Left cardiac atrium (tissue), 4 donors: Measurements from ENCODE around the gene HOXD12. TPM values are rescaled to one million over a fixed set of nuclear protein-coding genes. Genes with fewer than 3 reads are reported as not detected.

Experiments
- ATAC-seq, 2 donors: fragments of 200-7000 bp; cut with Tn5 transposase; one replicate each; pipeline ENCODE4 v1.9.1; 2020; ENCODE audit warnings: mild to moderate bottlenecking in 2 of 2, moderate library complexity in 2 of 2
- DNase-seq: peaks from one replicate; pipeline ENCODE4 v3.0.0-alpha.2; 2020
- intact Hi-C, 2 donors: fragments of 100-400 bp; cut with DNase I; formaldehyde crosslinking; loops; one replicate each; pipeline versions ENCODE4 v1.14.1 to v1.15.1; 2022 to 2023
- total RNA-seq, 2 donors: library from RNA; stranded (reverse); fragmentation: NEBNext Ultra II Directional; extraction: Animal tissue kit (Norgen Biotek cat#: 25700); gene quantifications; one replicate each; pipeline ENCODE4 v1.2.1, GENCODE V29; 2021
- donor health status: DM: no; HTN: yes; CAD: no.
- donor health status: DM: no; HTN: yes; CAD: no; lungs with severe emphysema.
- donor health status: DM: yes; HTN: yes; CAD: no.
- donor health status: Dilated cardiomyopathy.

HOXD12 gene
- total RNA-seq, 2 donors from 2014 or later, result not detected

- DNase-seq, result no peak
- intact Hi-C loops, result no loop called here
- ATAC-seq, result no peak
Observed at GRCh38 chr2:176101842-176102241, 2.2 kb downstream of the HOXD12 start.

- intact Hi-C loops, result no loop called here
- DNase-seq, result no peak
- ATAC-seq, result no peak
Observed at GRCh38 chr2:176102309-176102866, 2.8 kb downstream of the HOXD12 start.

GRCh38 chr2:176103194-176103593 is 3.6 kb downstream of the HOXD12 start:
- no peak for DNase-seq
- intact Hi-C loops, result no loop called here

GRCh38 chr2:176103742-176104315 is 4.2 kb downstream of the HOXD12 start:
- intact Hi-C loops, result no loop called here
- ATAC-seq (no peak), DNase-seq (no peak)

More at GRCh38 chr2:176103194-176103593, 3.6 kb downstream of the HOXD12 start:
- no peak for ATAC-seq

- ATAC-seq (no peak), DNase-seq (no peak)
- intact Hi-C loops, result no loop called here
Observed at GRCh38 chr2:176104316-176105077, 4.9 kb downstream of the HOXD12 start.

- DNase-seq, result no peak
- no peak for ATAC-seq
- intact Hi-C loops, result no loop called here
Observed at GRCh38 chr2:176105078-176105729, 5.6 kb downstream of the HOXD12 start.

GRCh38 chr2:176105730-176106580 is 6.4 kb downstream of the HOXD12 start:
- DNase-seq (no peak), ATAC-seq (no peak)

GRCh38 chr2:176106581-176107539 is 7.3 kb downstream of the HOXD12 start, which contains the start of gene HOXD11:
Gene HOXD11 (plus strand): TSS chr2:176107280. CDS start chr2:176107356, 76 bp downstream.
- peak; percentile 29 to 32 for ATAC-seq
- intact Hi-C loops, result no loop called here
- DNase-seq, result no peak

More at GRCh38 chr2:176105730-176106580, 6.4 kb downstream of the HOXD12 start:
- intact Hi-C loops, result no loop called here

- ATAC-seq (no peak), DNase-seq (no peak)
- intact Hi-C loops, result no loop called here
Observed at GRCh38 chr2:176107731-176108181, 8.2 kb downstream of the HOXD12 start.

GRCh38 chr2:176109192-176109901 is 9.8 kb downstream of the HOXD12 start:
- ATAC-seq (no peak), DNase-seq (no peak)
- intact Hi-C loops, result no loop called here

- no peak for DNase-seq
- no peak for ATAC-seq
- intact Hi-C loops, result no loop called here
Observed at GRCh38 chr2:176109946-176110345, 10.4 kb downstream of the HOXD12 start.

- DNase-seq, result no peak
- no peak for ATAC-seq
- intact Hi-C loops, result no loop called here
Observed at GRCh38 chr2:176110415-176111308, 11.1 kb downstream of the HOXD12 start.

GRCh38 chr2:176111309-176111663 is 11.7 kb downstream of the HOXD12 start:
- intact Hi-C loops, result no loop called here
- DNase-seq, result no peak
- no peak for ATAC-seq

GRCh38 chr2:176111846-176112374 is 12.3 kb downstream of the HOXD12 start:
- ATAC-seq (no peak), DNase-seq (no peak)
- intact Hi-C loops, result no loop called here

GRCh38 chr2:176112375-176113302 is 13.0 kb downstream of the HOXD12 start:
- no peak for ATAC-seq
- no peak for DNase-seq
- intact Hi-C loops, result no loop called here
